GM19238 (cell line): ENCODE data around the gene AK1.

Experiments
- DNase-seq: peaks from one replicate; pipeline ENCODE4 v3.0.0; 2011; ENCODE audit warnings: low spot score; ENCODE audit not compliant: insufficient read length

AK1 gene

GRCh38 chr9:127868278-127868902, 9.1 kb downstream of the AK1 start:
- no peak for DNase-seq

- no peak for DNase-seq
These were observed 9.9 kb downstream of the AK1 start for GRCh38 chr9:127867356-127868277.

DNA sequence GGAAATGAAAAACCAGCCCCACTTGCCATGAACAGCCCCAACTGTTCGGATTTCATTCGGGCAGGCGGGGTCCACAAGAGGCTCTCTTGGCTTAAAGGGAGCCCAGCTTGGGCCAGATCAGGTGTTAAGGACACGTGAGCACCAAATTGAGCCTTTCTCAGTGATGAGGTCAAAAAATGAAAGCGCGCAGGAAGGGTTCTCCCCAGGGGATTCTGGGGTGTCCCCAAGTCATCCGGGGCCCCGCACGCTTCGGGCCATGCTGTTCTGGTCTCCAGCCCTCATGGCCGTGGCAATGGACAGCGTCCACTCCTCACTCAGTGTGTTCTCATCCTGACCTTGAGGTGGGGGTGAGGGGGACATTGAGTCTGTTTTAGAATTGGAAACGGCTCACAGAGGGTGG, 10.9 kb downstream of the AK1 start:
- no peak for DNase-seq

DNA sequence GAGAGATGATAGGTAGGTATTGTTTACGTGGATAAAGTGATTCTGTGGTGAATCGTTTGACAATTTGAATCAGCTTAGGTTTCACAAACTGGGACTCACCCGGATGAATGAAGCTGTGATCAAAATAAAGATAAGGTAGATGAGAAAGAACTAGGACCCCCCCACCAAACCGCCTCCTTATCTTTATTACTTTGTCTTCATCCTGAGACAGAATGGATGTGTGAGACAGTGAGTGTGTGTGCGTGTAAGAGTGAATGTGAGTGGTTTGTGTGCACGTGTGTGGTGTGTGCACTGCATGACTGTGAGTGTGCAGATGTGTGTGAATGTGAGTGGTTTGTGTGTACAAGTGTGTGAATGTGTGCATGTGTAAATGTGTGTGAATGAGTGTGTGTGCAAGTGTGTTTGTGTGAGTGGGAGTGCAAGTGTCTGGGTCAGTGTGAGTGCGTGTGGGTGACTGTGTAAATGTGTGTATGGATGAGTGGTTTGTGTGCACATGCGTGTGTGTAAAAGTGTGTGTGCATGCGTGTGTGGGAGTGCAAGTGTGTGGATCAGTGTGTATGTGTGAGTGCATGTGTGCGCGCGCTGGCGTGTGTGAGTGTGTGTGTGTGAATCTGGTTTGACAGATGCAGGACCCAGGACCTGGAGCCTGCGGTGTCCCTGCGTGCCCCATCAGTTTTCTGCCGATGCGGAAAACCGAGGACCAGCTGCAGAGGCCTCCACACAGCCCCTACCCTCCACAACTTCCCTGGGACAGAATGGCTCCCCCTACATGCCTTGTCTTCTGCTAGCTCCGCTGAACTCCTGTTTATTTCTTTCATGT, 11.6 kb downstream of the AK1 start:
- DNase-seq: no peak

DNA sequence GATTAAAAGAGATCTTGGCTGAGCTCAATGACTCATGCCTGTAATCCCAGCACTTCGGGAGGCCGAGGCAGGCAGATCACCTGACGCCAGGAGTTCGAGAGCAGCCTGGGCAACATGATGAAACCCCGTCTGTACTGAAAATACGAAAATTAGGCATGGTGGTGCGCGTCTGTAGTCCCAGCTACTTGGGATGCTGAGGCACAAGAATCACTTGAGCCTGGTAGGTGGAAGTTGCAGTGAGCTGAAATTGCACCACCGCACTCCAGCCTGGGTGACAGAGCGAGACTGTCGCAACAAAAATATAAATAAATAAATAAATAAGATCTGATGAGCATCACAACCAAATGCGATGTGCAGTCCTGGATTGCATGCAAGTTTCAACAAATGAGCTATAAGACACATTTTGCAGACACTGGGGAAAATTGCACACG, 14.3 kb downstream of the AK1 start:
- DNase-seq: no peak

GRCh38 chr9:127862075-127863011, 15.1 kb downstream of the AK1 start:
- DNase-seq: peak; percentile 59

DNA sequence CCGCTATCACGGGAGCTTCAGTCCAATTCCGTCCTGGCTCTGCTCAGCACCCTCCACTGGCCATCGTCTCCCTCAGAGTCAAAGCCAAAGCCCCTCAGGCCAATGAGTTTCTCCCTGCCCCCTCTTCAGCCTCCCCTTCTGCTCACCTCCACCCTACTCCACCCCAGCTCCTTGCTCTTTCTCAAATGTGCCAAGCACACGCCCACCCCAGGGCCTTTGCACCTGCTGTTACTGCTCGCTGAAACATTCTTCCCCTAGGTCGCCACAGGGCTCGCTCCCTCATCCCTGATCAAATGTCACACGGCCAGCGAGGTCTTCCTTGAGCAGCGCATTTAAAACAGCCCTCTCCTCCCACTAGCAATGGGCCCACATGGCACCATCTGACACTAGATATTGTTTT, 16.7 kb downstream of the AK1 start:
- DNase-seq: no peak

GRCh38 chr9:127860260-127860659, 17.2 kb downstream of the AK1 start:
- DNase-seq: no peak

GRCh38 chr9:127858041-127858512, 19.4 kb downstream of the AK1 start:
- no peak for DNase-seq

DNA sequence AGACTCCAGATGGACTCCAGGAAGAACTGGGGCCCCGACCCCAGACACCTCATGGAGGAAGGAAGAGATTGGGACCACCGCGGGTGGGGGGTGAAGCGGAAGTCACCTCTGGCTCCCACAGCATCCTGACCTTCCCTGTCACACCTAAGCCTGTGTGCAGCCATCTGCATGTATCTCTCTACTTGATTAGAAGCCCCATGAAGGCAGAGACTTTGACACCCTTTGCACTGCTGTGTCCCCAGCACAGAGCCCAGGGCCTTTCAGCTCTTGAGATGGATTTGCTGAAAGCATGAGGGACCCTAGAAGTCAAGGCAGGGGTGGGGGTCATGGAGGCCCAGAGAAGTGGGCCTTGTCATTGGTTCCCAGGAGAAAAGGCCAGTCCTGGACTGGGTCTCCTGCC, 20.2 kb downstream of the AK1 start:
- no peak for DNase-seq

- DNase-seq: no peak
These were observed 20.8 kb downstream of the AK1 start for GRCh38 chr9:127856729-127857116.

DNA sequence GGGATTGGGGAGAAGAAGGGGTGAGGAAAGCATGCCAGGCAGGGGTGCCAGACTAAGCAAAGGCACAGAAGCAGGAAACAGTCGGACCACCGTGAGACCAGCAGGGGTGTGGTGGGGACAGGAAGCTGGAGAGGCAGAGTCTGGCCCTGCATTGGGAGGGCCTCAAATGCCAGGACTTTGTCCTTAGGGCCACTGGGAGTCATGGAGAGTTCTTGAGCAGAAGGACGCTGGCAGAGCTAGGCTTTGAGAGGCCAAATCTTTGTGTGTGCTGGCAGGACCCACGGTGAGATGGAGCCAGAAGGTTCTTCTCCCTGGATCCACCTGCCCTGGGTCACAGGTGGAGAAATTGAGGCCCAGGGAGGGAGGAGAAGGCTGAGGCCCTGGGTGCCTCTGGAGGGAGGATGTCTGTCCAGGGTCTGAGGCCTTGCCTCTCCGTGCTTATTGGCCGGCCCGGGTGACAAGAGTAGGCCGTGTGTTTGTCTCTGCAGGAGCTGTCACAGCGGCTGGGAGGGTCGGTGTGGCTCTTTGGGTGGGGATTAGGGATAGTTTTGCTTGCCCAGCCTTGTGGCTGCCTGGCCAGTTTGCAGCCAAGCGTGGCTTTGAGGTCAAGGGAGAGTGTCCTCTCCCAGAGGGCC, 21.3 kb downstream of the AK1 start:
- DNase-seq: no peak

GRCh38 chr9:127855522-127855921, 22.0 kb downstream of the AK1 start:
- DNase-seq: no peak

DNA sequence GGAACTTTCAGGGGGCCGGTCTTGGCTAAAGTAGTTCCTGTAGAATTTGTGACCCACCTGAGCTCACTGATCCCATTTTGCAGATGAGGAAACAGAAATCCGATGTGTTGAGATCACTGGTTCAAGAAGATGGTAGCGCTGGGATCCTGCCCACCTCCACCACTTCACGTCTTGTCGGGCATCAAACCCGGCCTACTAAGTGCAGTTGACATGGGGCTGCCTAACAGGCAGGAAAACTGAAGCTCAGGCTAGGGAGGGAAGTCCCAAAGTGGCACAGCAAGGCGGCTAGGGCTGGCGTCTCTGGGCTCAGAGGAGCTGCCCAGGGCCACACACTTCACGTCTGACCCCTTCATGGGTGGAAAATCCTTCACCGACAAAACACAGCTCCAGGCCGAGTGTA, 22.5 kb downstream of the AK1 start:
- DNase-seq: no peak

DNA sequence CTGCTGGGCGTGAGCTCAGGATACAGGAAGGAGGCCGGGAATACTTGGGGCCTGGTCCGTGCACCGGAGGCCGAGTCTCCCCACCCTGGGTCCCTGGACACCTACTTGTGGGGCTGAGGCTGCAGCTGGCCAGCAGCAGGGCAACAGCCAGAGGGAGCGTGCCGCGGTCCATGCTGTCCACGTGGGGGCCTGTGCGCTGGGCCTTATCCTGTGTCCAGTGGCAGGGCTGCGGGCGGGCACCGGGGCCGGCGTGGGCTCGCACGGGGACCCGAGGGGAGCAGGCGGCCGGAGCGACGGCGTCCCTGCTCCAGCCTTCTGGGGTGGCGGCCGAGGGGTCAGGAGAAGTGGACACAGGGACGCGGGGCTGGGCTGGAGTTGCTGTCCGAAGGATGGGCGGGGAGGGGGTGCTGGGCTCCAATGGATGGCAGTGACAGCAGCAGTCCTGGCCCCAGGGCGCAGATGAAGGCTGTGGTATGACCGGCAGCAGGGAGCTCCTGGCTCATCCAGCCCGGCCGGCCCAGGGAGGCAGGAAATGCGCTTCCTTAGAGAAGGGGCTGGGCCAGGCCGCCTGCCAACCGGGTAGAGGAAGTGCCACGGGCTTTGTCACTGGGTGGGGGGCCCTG, 23.2 kb downstream of the AK1 start, which contains the start of gene ENG:
Gene ENG, minus strand, starts transcription at position 475 of the 623 bp plus-strand sequence. Its CDS starts 303 bp downstream, at position 172.
- DNase-seq: peak; percentile 35

DNA sequence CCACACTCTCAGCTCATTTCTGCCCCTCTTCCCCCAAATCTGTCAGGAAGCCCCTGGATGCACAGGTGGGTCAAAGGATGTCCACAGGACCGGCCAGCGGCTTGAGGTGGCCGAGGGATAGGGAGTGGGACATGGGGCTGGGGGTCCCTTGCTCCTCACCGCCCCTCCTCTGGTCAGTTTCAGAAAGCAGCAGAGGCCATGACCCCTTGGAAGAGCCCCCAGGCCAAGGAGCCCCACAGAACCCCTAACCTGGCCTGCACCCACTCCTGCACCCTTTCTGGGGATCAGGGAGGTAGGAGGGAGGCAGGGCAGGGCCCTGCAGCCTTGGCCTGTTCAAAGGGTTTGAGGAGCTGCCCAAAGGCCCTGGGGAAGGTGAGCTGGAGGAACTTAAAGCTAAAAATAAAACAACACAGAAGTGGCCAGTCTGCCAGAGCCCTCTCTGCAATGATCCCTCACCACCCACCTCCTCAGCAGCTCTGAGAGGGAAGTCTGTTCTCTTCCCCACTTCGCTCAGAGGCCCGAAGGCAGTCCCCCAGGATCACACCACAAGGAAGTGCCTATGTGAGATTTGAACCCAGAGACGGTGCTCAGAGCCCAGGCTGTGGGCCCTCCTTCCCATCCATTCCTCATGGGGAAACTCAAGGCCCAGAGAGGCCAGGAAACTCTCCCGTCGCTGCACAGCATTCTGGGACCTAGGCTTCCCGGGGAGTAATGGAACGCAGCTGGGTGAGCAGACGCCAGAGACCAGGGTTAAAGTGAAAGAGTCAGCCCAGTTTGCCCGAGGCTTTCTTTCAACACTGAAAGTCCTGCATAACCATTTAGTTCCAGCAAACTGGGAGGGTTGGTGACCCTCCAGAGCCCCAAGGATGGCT, 23.9 kb downstream of the AK1 start:
- peak; percentile 39 for DNase-seq

GRCh38 chr9:127852829-127853228, 24.6 kb downstream of the AK1 start:
- no peak for DNase-seq

DNA sequence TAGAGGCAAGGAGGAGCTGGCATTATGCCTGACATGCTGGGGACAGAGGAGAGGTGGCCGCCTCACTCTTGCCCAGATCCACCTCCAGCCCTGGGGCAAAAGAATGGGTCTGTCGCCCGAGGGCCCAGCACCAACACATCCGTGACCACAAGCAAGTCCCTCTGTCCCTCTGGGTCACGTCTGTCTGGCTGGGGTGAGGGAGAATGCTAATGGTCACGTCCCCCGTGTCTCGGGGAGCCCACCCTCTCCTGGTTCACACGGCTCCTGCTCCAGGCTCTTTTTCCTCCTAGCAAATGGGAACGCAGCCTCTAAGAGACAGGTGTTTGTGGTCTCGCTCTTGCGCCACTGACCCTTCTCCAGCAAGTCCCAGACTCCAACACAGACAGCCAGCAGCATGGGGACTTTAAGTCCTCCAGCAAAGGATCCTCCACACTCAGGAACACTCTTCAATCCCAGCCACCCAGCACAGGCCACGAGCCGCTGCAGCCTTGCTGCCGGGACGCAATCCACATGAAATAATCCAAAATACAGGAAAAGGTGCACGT, 27.1 kb downstream of the AK1 start:
- DNase-seq: no peak
